SH-SY5Y (cell line): Measurements from ENCODE around the gene SDK1.

ENCODE experiments used
- GATA2 ChIP-seq: IDR thresholded peaks from 2 replicates; pipeline ENCODE4 v1.6.1; 2011; ENCODE audit warnings: mild to moderate bottlenecking, low read depth, low read length
- GATA3 ChIP-seq: IDR thresholded peaks from 2 replicates; pipeline ENCODE4 v1.6.1; 2011; ENCODE audit warnings: low read depth, mild to moderate bottlenecking, low read length, moderate library complexity

GRCh38 chr7:3616306-3616705 is 315.3 kb downstream of the SDK1 start:
- TF ChIP-seq GATA2 (no peak), GATA3 (no peak)
